Medulla oblongata (tissue), 1 donor: ENCODE data around the gene DDX27.

ENCODE experiments used
- DNase-seq: peaks from one replicate; pipeline ENCODE4 v3.0.0-alpha.2; 2015; ENCODE audit errors: extremely low spot score

The DDX27 gene

GRCh38 chr20:49247792-49248191, 28.6 kb downstream of the DDX27 start:
- DNase-seq = no peak

GRCh38 chr20:49248301-49248700, 29.1 kb downstream of the DDX27 start:
- no peak for DNase-seq

- DNase-seq = no peak
Measured at GRCh38 chr20:49248879-49249665, 29.9 kb downstream of the DDX27 start.

GRCh38 chr20:49252556-49253350, 33.5 kb downstream of the DDX27 start:
- no peak for DNase-seq

GRCh38 chr20:49256261-49256660, 37.0 kb downstream of the DDX27 start:
- no peak for DNase-seq

GRCh38 chr20:49259284-49259683, 40.1 kb downstream of the DDX27 start:
- no peak for DNase-seq

- DNase-seq = no peak
Measured at GRCh38 chr20:49259799-49260198, 40.6 kb downstream of the DDX27 start.

- no peak for DNase-seq
Measured at GRCh38 chr20:49260218-49260617, 41.0 kb downstream of the DDX27 start.

- no peak for DNase-seq
Measured at GRCh38 chr20:49261173-49261572, 42.0 kb downstream of the DDX27 start.

- DNase-seq = no peak
Measured at GRCh38 chr20:49262444-49262843, 43.2 kb downstream of the DDX27 start.

- no peak for DNase-seq
Measured at GRCh38 chr20:49267327-49267726, 48.1 kb downstream of the DDX27 start.

GRCh38 chr20:49268600-49269365, 49.6 kb downstream of the DDX27 start:
- no peak for DNase-seq

GRCh38 chr20:49270177-49270576, 51.0 kb downstream of the DDX27 start:
- DNase-seq = no peak

GRCh38 chr20:49270736-49271135, 51.5 kb downstream of the DDX27 start:
- no peak for DNase-seq

GRCh38 chr20:49272654-49273053, 53.4 kb downstream of the DDX27 start:
- no peak for DNase-seq

GRCh38 chr20:49273696-49274277, 54.6 kb downstream of the DDX27 start:
- DNase-seq = no peak

GRCh38 chr20:49275216-49275615, 56.0 kb downstream of the DDX27 start:
- DNase-seq = no peak

- no peak for DNase-seq
Measured at GRCh38 chr20:49275636-49276035, 56.4 kb downstream of the DDX27 start.

GRCh38 chr20:49276161-49276960, 57.1 kb downstream of the DDX27 start:
- DNase-seq = peak; percentile 60

- DNase-seq = peak; percentile 23
Measured at GRCh38 chr20:49276961-49277785, 58.0 kb downstream of the DDX27 start.

- DNase-seq = no peak
Measured at GRCh38 chr20:49277786-49278035, 58.5 kb downstream of the DDX27 start.
